ENCODE data around the gene C3AR1. TPM values are rescaled to one million over a fixed set of nuclear protein-coding genes. Genes with fewer than 3 reads are reported as not detected.
"Not testable (repeated sequence)": the region's sequence is repeated elsewhere in the genome, so short reads cannot be mapped to it uniquely, and the experiment has no call there.

Gene C3AR1
- total RNA-seq = 53.1 TPM
- long read RNA-seq, transcript C3AR1-201 (2 exons, 2,088 nt) = major isoform, 112 of 125 reads
- long read RNA-seq, partial matches to known transcripts = 12 of 125 reads
- long read RNA-seq, other reads (novel, unspliced or antisense) = 1 of 125 reads

DNA sequence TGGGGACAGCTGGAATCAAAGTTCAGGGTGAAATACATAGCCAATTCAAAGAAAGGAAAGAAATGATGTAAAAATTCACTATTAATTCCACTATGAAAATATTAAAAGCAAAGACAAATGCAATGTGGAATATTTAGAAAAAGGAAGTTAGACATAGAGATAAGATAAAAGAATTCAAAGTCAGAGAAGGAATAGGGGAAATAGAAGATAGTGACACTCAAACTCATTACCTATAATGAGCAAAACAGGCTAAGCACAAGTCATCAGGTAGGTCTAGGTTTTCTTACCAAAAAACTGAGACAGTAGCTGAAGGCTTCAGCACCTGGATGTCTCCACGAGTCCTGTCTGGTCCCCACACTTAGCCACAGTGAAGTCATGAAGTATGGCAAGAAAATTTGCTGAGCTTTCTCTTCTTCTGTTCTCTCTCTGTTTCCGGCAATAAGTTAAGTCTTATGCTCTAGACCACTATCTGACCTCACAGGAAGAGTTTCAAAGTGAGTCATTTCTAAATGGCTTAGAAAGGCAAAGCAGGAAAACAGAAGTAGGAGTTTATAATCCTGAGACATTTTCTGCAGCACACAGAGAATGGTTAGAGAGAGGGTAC is at the start of gene C3AR1:
Gene C3AR1, minus strand, starts transcription at position 369 of the 604 bp plus-strand sequence. CDS start 6,174 bp downstream, outside the sequence.
- DNase-seq (ENCODE audit: low spot score) = no peak

DNA sequence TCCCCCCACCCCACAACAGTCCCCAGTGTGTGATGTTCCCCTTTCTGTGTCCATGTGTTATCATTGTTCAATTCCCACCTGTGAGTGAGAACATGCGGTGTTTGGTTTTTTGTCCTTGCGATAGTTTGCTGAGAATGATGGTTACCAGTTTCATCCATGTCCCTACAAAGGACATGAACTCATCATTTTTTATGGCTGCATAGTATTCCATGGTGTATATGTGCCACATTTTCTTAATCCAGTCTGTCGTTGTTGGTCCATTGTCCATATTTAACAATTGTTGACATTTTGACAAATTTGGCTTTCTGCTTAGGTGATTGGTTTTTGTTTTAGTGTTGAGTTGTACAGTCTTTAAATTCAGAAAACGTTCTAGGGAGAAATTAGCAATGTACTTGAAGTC is 47.0 kb upstream of the C3AR1 start:
- not testable (repeated sequence) for DNase-seq (ENCODE audit: low spot score)

DNA sequence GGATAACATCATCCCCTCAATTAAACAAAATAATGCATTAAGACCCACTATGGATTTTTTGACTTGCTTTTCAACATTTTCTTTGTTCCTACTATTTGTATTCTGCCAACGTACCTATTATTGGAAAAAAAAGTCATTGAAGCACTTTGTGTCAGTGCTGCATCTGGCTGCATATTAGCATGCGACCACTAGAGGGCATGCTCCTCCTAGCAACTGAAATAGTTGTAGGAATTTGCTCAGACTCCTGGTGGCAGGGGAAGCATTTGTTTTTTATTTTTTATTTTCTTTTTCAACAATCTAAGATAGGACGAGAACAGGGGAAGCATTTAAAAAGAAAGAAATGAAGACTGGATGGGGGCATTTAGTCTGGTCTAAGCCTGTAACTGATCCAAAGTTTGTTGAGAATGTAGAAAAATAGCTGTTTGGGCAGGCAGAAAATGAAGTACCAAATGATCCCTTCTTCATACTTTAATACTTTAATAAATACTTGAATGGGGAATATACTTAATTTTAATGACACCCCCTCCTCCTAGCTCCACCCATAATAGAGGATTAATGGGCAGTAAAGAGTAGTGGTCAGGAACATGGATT is 42.7 kb upstream of the C3AR1 start:
- DNase-seq (ENCODE audit: low spot score) = no peak

DNA sequence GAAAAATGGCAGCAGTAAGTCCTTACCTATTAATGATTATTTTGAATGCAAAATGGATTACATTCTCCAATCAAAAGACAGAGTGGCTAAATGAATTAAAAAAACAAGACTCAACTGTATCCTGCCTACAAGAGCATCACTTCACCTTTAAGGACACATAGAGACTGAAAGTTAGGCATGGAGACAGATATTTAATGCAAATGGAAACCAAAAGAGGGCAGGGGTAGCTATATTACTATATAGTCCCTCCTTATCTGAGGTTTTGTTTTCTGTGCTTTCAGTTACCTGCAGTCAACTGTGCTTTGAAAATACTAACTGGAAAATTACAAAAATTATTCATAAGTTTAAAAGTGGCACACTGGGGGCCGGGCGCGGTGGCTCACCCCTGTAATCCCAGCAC is 33.1 kb upstream of the C3AR1 start:
- no peak for DNase-seq (ENCODE audit: low spot score)

DNA sequence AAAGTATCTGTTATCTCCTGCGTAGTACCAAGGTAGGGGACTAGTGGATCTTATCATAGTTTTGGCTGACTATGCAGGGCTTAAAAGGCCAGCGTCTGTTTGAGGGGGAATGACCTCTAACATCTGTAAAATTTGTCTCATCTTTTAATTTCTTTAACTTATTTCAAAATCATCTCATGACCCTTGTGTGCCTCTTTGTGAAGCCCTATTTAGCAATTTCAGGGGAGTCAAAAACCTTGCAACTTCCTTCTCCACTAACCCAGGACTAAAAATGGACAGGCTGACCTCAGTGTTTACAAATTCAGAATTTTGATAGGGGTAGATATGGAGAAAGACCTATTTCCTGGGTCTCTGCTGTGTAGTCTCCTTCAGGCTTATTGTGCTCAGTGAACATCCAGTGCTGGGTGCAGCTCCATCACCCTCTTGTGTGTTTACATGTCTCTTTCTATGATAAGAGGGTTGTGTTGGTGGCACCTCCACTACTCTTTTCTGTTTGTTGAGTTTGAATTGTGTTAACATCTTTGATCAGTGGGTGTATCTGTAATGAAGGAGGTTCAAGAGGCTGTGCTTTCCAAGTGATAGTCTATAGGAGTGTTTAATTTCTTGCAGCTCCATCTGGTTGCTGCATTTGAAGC is 30.2 kb upstream of the C3AR1 start:
- DNase-seq (ENCODE audit: low spot score) = no peak

DNA sequence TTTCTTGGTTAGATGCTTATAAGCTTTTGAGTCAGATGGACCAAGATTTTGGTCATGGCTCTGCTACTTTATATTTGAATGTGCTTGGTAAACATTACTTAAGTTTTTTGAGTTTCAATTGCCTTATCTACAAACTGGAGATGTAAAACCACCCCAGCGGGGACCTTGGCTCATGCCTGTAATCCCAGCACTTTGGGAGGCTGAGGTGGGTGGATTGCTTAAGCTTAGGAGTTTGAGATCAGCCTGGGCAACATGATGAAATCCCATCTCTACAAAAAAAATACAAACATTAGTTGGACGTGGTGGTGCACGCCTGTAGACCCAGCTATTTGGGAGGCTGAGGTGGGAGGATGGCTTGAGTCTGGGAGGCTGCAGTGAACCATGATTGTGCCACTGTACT is 27.1 kb upstream of the C3AR1 start:
- DNase-seq (ENCODE audit: low spot score) = no peak

- DNase-seq (ENCODE audit: low spot score) = no peak
Observed at GRCh38 chr12:8089716-8090115, 23.6 kb upstream of the C3AR1 start.

DNA sequence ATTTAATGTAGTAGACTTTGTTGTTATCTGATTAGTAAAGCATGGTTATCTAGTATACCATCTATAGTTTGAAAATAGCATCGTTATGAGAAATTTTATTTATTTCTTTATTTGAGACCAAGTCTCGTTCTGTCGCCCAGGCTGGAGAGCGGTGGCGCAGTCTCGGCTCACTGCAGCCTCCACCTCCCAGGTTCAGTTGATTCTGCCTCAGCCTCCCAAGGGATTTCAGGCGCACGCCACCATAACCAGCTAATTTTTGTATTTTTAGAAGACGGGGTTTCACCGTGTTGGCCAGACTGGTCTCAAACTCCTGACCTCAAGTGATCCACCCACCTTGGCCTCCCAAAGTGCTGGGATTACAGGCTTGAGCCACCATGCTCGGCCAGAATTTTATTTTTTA is 23.1 kb upstream of the C3AR1 start:
- not testable (repeated sequence) for DNase-seq (ENCODE audit: low spot score)

DNA sequence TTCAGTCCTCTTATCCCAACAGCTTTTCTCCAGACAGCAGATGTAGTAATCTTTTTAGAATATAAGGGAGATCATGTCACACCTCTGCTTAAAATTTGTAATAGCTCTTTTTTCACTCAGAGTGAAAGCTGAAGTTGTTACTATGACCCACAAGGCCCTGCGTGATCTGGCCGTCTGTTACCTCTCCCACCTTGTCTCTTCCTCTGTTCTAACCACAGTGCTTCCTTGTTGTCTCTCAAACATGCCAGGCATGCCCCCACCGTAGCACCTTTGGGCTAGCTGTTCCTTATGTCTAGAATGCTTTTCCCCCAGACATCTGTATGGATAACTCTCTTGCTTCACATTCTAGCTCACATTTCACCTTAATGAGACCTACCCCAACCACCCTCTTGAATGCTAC is 22.4 kb upstream of the C3AR1 start:
- DNase-seq (ENCODE audit: low spot score) = no peak

GRCh38 chr12:8087666-8088065 is 21.5 kb upstream of the C3AR1 start:
- no peak for DNase-seq (ENCODE audit: low spot score)

GRCh38 chr12:8084351-8084750 is 18.2 kb upstream of the C3AR1 start:
- DNase-seq (ENCODE audit: low spot score) = not testable (repeated sequence)

- no peak for DNase-seq (ENCODE audit: low spot score)
Observed at GRCh38 chr12:8082808-8083100, 16.6 kb upstream of the C3AR1 start.

DNA sequence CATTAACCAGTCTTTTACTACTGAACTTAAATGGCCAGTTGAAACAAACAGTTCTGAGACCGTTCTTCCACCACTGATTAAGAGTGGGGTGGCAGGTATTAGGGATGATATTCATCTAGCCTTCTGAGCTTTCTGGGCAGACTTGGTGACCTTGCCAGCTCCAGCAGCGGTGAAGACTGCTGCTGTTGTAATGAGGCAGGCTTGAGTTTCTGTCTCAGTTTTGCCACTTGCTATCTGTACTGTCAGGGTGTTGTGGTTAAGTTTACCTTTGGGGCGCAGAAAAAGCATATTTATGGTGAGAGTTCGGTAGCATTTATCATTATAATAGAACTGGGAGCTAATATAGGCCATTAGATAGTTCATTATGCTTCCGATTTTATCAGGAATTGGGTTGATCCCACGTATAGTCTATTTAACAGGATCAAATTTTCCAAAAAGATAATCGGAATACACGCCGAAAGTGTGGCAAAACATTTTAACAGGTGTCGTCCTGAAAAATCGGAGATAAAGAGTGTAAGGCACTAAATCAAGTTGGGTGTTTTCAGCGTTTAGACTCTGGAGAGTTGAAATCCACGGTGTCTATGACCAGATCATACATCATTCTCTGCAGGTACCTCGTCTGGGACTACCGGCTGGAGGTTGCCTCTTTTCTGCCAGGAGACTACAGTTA is 15.2 kb upstream of the C3AR1 start:
- no peak for DNase-seq (ENCODE audit: low spot score)

- DNase-seq (ENCODE audit: low spot score) = no peak
Observed at GRCh38 chr12:8080120-8080519, 14.0 kb upstream of the C3AR1 start.

GRCh38 chr12:8078916-8079315 is 12.8 kb upstream of the C3AR1 start:
- no peak for DNase-seq (ENCODE audit: low spot score)

GRCh38 chr12:8078398-8078797 is 12.2 kb upstream of the C3AR1 start:
- DNase-seq (ENCODE audit: low spot score) = no peak

GRCh38 chr12:8077207-8077606 is 11.0 kb upstream of the C3AR1 start:
- DNase-seq (ENCODE audit: low spot score) = no peak

- no peak for DNase-seq (ENCODE audit: low spot score)
Observed at GRCh38 chr12:8076366-8076765, 10.2 kb upstream of the C3AR1 start.

GRCh38 chr12:8075935-8076334 is 9.8 kb upstream of the C3AR1 start:
- DNase-seq (ENCODE audit: low spot score) = no peak

DNA sequence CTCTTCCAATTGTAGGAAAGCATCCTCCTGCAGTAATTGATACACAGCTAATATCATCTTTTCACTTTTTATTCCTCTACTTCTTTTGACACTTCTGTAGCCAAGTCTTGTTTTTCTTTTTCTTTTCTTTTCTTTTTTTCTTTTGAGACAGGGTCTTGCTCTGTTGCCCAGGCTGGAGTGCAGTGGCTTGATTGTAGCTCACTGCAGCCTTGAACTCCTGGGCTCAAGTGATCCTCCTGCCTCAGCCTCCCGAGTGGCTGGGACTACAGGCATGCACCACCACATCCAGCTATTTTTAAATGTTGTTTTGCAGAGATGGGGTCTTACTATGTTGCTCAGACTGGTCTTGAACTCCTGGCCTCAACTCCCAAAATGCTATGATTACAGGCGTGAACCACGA is 5.7 kb upstream of the C3AR1 start:
- DNase-seq (ENCODE audit: low spot score) = not testable (repeated sequence)

- DNase-seq (ENCODE audit: low spot score) = no peak
Observed at GRCh38 chr12:8069582-8069981, 3.4 kb upstream of the C3AR1 start.

GRCh38 chr12:8064131-8064530 is 2.0 kb downstream of the C3AR1 start:
- no peak for DNase-seq (ENCODE audit: low spot score)
